HG03103 (cell line): Measurements from ENCODE around the gene NCKIPSD.

Experiments
- ATAC-seq: cut with Tn5 transposase; IDR thresholded peaks from one replicate; pipeline ENCODE4 v1.9.1; 2021; ENCODE audit warnings: low read depth; ENCODE audit not compliant: unreplicated experiment

NCKIPSD gene

DNA sequence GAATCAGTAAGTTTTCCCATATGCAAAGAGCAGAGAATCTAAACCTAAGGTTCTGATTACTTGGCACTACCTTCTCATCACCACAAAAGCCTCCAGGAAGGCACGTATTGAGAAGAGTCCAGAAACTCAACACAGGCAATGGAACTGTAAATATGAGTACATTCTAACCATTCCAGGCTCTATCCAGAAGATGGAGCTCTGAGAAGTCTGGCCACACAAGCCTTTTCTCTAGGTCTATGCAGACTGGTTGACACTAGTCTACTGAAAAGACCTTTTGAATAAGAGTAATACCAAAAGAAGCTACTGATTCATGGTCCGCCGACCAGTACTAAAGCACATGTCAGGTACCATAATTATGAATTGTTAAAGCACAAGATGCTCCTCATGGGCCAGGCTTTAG, 12.2 kb upstream of the NCKIPSD start:
- ATAC-seq, result no peak

DNA sequence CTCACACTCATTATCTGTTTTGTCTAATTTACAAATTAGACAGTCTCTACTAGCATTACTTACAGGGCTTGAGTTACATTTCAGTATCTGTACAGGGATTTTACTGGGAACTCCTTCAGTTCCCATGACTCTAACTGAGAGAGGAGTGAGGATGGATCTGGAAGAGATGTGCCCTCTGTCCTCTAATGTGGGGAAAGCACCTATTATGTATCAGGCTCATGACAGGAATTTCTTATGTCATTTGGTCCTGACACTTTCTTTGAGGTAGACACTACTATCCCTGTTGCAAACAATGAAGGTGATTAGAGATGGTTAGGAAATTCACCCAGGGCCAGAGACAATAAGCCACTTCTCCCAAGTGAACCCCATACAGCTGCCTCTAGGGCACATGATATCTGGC, 10.9 kb upstream of the NCKIPSD start:
- no peak for ATAC-seq

DNA sequence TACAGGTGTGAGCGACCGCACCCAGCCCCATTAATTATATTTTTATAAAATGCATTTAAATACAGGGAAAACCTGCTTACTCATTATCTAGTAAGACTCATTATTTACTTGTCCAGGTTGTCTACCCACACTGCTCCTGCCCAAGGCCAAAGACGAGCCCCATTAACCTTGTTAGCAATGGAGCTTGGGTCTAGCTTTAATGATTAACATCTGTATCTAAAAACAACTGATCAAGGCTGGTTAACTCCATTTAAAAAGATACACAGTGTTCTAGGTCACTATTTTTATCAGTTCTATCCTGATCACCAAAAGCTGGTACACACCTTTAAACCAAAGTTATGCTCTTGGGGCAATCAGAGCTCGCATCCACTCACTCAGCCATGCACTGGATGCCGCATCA, 10.4 kb upstream of the NCKIPSD start:
- no peak for ATAC-seq

DNA sequence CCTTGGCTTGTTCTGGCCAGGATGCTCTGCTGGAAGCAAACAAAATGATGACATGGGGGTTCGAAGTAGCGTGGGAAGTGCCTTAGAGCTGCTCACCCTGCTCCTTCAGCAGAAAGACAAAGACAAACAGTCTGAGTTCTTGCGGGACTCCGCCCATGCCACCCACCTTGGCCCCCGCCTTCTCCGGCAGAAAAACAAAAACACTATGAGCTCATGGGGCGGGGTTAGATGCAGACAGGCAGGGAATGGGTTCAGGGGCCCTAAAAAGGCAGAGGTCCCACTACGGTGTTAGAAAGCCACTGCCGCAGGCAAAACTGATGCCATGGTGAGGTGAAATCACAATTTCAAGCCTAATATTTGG, 9.7 kb upstream of the NCKIPSD start:
- ATAC-seq, result no peak

DNA sequence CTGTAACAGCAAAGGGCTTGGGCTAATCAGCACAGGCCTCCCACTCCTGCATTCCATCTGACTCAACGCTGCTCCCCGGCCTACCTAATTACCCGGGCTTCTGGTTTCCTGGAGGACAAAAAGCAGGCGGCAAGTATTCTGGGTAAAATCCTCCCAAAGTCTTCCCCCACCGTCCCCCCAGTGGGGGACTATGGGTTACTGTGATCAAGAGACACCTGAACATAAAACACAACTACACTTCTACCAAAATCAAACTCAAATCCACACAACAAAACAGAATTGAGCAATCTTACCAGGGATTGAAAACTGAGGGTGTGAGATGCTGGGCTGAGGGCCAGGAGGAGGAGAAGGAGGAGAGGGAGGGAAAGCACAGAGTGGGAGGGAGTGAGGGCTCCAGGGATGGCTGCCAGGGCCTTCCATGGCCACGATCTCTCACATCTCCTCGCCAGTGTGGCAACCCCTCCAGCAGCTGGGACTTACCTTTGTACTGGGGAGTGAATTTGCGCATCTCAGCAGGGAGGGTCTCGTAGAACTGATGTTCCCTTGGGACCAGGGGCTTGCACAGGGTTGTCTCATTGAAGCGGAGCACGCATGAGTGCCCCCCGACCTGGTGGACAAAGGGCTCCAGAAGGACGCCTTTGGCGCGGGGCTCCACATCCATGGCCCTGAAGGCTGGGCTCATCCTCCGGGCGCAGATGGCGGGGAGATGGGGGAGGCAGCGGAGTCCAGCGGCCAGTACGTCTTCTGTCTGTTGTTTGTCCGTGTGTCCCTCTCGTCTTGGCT, 9.1 kb upstream of the NCKIPSD start:
- no peak for ATAC-seq

DNA sequence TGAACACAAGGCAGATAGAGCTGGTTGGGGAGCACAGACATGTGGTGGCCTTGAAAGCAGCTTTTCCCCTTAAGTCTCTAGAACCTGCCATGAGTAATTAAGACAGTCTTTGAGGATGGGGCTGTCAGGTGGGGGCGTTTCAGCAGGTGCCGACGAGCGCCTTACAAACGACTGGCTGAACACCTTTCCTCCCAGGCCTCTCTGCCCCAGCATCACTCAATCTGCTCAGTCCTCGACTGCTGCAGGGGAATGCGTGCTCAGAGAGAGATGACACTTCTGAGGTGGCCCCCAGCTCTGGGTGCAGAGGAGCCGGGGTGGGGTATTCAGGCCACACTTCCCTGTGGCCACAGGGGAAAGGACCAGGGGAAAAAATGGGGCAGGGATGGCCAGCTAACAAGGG, 8.1 kb upstream of the NCKIPSD start:
- no peak for ATAC-seq

DNA sequence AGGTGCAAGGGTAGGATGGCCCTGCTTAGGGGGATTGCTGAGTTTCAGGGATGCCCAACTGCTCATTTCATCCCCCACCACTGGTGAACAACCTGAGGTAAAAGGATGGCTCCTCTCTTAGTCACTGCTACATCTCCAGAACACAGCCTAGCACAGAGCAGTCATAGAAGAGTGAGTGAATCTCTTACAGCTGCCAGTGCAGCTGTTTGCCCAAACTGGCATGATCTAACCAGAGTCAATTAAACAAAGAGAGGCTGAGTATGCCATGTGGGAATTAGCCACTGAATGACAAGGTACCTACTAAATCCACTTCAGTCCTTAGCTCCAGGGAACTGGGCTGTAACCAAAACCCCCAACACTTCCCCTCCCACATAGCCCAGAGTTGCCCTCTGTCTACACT, 6.8 kb upstream of the NCKIPSD start:
- no peak for ATAC-seq

DNA sequence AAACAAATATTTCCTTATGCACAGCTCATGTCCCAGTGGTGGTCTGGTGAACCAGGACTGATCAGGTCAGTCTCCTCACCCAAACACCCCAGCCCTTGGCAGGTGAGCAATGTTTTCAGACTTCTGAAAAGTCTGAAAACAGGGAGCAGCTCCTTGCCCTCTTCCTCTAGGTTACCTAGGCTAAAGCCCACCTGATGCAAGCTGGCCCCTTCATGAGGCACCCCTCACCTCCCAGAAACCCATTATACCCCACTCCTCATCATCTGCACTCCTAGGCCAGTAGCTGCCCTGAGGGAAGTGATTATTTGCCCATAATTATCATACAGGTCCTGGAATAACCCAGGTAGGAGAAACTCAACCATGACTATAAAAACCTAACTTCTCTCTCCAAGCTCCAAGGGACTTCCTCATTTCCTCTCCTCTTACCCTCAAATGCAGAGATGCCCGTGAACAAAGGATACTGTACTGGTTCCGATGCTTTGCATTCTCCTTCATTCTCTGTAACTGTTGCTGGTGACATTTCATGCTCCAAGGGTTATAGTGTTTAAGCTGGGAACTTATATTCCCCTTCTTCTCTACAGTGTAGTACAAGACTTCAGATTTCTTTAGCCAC, 5.2 kb upstream of the NCKIPSD start:
- no peak for ATAC-seq

DNA sequence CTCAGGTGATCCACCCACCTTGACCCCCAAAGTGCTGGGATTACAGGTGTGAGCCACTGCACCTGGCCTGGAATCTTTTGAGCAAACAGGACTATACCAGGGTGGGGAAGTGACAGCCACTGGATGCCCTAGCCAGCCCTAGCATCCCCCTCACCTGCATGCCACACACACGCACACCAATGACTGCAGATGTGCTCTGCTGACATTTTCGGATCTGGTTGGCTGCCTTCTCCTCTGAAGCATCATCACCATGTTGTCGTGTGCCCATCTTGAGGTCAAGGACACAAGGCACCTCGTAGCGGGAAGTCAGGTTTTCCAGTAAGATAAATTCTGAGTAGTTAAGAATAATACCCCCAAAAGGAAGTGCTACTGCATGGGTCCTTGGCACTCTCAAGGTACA, 3.7 kb upstream of the NCKIPSD start:
- ATAC-seq, result no peak

DNA sequence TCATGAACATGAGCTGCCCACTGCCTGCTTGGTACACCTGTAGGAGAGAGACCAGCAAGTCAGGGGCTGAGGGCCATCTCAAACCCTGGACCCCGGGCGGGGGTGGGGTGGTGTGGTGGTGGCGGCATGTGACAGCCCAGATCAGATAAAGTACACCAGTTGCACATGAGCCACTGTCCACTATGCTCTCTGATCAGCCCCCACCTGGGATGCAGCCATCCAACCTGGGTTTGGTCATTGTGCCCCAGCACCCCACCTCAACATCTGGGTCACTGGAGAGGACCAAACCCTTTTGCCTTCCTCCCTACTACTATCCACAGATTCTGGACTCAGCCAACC, 3.0 kb upstream of the NCKIPSD start:
- no peak for ATAC-seq

DNA sequence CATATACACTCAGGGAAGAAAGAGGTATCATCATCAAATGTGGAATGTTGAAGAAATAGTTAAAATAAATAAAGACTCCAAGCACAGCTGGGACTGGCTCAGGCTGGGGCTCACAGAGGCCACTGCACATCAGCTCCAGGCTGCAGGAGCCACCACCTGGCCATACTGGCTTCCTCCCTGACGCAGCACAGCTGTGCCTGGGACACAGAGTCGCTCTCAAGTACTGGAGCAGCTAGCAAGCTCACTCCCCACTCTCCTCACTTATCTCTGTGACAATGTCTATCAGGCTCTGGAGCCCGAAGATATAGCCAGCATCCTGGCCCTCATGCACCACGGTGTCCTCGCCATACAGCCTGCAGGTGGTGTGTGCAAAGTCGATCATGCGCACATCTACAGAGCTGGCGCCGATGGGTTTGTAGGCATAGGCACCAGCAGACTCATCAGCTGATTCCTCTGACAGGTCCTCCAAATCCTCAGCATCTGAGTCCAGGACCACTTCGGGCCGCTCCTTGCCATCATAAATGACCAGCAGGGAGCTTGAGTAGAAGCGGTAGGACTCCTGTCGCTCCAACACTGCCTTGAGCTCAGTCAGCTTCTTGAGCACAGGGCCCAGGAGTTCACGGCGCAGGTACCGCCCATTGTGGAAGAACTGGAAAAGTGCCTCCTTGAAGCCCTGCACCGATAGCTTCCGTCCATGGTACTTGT, 2.5 kb upstream of the NCKIPSD start:
- no peak for ATAC-seq

DNA sequence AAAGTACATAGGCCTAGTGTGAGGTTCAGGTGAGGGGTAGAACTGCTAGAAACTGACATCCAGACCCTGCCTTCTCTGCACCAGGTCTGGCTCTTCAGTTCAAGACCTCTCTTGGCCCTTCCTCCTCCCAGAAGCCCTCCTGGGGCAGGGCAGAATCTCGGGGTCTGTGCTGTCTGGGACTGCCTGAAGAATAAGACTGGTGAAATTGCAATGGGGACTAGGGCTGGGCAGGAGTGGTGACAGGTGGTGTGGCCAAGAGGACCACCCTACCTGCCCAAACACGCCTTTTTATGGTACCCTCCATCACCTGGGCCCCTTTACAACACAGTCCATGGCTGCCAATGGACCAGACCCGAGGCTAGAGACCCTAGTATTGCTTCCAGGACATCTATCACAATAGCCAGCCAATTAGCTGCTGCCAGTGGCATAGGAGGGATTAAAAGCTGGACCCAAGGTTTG, 1.5 kb upstream of the NCKIPSD start:
- no peak for ATAC-seq

DNA sequence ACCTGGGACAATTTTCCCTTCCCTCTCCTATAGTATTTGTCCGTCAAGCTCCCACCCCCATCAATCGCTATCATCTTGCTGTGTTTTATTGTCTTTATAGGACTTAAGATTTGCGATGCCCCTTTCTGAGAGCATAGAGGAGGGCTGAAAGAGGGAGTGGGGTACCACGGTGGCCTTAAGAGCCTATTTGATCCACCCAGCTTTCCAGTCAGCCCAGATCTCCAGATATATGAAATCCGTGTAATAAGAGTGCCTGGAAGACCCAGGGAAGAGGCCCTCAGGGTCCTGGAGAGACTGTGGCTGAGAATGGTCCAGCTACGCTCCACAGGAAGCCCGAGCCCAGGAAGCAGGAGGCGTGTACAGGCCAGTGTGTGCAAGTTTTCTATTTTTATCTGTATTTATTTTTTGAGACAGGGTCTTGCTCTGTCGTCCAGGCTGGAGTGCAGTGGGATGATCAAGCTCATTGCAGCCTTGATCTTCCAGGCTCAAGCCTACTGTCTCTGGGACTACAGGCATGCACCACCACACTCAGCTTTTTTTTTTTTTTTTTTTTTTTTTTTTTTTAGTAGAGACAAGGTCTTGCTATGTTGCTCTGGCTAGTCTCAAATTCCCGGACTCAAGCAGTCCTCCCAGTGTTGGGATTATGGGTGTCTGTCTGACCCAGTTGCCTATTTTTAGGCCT, 964 bp upstream of the NCKIPSD start:
- no peak for ATAC-seq

DNA sequence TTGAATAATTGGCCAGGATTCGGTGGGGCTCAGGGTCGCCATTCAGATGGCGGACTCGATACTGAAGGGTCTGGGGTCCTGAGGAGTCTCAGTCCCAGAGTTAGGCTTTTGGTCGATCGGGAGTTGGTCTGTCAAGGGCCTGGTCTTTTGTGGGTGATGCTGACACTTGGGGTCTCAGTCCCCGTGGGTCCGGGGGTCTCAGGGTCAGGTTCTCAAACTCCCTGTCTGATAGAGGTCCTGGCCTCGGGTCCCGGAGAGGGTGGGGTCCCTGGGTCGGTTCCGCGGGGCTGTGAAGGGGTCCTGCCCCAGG, 467 bp downstream of the NCKIPSD start:
- ATAC-seq, result no peak

DNA sequence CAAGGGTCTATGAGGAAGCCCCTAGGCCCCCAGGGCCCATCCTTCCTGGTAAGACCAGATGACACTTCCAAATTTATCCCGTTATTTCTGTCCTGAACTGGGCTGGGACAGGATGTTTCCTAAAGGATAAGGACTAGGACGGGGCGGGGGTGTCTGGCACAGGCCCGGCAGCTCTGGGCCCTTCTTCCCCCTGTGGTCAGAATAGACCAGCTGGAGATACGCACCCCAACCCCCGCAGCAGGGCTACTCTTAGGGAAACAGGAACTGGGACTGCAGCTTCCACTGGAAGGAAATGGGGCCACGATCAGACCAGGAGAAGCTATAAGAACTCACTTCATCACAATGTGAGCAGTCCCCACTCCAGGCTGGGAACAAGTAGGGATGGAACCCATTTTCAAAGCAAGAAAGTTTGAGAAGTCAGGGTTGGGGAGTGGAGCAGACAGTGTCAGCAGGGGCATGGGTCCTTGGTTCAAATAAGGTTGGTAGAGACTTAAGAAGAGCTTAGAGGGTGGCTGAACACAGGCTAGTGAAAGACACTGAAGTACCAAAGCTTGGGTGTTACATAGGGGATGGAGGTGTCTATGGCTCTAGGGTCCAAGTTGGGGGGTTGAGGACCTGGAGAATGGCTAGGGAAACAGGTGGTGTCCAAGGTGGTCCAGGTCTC, 1.1 kb downstream of the NCKIPSD start:
- no peak for ATAC-seq

DNA sequence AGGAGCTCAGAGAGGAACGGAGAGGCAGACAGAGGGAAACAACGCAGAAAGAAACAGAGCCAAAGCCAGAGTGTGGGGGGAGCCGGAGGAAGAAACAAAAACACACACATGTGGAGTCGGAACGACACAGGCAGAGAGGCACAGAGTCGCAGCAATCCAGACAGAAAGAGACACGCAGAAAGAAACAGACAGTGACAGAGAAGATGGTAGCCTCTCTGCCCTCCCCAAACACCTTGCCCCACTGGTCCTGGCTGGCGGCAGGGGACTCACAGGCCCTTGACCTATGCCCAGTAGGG, 1.7 kb downstream of the NCKIPSD start:
- no peak for ATAC-seq

DNA sequence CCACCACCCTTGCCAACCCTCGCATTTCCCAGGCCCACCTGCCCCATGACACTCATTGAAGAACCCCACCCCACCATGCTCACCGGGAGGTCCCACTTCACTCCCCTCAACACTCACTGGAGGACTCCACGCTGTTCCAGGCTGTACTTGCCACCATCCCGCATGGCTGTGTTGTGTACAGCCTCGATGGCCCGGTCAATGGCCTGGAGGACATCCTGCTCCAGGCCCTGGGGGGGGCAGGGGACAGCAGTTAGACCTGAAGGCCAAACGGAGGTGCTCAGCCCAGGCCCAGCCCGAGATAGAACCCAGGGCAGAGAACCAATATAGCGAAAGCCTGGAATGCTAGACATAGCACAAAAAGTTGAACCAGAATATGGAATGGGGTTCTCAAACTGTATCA, 2.9 kb downstream of the NCKIPSD start:
- ATAC-seq, result no peak

DNA sequence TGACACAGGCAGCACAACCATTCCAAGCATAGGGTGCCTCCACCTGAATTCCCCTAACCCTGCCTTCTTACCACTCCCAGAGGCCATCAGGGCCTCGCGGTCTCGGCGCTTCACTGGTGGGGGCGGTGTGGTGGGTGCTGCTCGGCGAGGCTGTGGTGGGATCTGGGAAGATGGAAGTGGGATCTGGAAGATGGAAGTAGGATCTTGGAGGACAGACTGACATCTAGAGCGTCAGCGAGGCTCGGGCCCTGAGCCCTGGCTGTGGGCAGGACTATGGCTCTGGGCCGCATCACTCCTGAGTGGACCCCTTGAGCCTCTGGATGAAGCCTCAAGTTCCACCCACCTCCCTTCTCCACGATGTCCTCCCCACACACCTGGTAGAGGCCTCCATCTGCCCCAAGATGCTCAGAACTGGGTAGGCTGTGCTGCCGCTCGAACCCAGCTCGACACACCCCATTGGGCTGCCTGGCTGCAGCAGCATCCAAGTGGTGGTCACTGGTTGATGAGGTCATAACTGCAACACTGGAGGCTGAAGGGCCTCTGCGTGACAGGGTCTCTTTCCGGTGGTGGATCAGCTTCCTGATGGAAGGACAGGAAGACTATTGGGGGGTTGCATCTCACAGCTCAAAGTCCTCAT, 3.6 kb downstream of the NCKIPSD start:
- no peak for ATAC-seq

DNA sequence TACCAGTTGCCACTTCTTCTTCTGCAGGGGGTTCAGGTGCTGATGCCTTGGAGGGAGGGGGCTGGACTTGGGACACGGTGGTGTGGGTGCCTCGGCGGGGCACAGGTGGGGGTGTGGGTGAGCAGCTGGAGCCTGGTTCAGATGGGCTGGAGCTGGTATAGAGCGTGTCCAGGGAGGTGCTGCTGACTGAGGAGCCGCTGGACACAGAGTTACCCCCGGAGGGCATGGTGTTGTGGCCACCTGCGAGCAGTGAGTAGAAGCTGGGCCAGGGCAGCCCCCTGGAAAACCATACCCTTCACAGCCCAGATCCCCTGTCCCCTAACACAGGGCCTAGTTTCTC, 4.2 kb downstream of the NCKIPSD start:
- ATAC-seq, result no peak

DNA sequence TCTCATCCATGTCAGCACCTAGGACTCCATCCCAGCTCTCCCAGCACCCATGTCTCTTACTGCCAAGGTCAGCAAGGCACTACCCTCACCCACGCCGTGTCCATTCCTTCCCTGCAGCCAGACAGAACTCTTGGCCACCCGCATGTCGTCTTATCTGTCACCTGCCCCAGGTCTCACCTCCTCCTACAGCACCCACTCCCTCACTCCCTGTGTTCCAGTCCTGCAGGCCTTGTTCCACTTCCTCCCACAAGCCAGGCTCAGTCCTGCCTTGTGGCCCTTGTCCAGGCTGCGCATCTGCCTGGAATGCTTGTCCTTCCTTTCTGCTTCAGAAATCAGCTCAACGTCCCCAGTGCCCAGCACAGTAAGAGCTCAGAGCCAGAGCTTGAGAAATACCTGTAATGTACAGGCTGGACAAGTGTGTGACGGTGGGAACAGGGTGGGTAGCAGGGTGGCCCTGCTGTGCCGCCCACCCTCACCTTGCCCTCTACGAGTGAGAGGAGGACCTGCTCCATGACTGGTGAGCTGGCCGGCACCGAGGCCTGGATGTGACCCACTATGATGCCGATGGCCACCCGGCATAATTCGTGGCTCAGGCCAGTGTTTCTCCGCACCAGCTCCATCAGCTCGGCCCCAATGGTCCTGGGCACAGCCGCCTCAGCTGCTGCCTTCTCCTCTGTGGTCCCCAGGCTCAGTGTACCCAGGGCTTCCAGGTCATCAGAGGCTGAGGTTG, 4.7 kb downstream of the NCKIPSD start:
- no peak for ATAC-seq
